CD4-positive, alpha-beta T cell treated with Interleukin-12 subunit alpha and Interleukin-12 subunit beta, for 1 hour (primary cell): ENCODE data around the gene TUBA1A.
"Not testable (repeated sequence)": the region's sequence is repeated elsewhere in the genome, so short reads cannot be mapped to it uniquely, and the experiment has no call there.

Source experiments
- DNase-seq: peaks from one replicate; pipeline ENCODE4 v3.0.0-alpha.2; 2020

Gene TUBA1A

DNA sequence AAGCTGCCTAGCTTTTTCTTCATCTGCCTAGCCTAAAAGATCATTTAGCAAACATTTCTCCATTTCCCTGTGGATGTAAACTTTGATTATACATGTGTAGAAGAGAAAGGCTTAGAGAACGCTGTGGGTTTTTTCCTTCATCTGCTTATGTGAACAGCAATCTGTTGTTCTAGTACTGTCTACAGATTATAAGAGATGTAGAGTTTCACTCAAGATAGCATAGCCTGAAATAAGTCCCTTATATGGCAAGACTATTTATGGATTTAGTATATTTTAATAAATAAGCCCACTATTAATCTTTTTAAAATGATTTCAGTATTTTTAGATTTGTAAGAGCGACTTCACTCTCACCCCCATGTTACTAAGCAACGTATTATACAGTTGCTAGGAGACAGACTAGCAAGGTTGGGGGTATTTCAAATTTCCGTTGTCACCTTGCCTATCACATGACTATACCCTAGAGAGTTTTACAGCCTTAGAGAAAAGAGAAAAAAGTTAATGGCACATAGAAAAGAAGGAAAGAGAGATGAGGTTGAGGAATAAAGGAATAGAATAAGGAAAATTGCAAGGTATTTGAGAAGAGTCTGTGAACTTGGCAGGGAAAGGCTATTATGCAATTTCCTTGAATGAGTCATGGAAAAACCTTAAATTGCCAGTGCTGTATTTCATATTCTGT, 12.2 kb upstream of the TUBA1A start:
- DNase-seq = peak; percentile 59

DNA sequence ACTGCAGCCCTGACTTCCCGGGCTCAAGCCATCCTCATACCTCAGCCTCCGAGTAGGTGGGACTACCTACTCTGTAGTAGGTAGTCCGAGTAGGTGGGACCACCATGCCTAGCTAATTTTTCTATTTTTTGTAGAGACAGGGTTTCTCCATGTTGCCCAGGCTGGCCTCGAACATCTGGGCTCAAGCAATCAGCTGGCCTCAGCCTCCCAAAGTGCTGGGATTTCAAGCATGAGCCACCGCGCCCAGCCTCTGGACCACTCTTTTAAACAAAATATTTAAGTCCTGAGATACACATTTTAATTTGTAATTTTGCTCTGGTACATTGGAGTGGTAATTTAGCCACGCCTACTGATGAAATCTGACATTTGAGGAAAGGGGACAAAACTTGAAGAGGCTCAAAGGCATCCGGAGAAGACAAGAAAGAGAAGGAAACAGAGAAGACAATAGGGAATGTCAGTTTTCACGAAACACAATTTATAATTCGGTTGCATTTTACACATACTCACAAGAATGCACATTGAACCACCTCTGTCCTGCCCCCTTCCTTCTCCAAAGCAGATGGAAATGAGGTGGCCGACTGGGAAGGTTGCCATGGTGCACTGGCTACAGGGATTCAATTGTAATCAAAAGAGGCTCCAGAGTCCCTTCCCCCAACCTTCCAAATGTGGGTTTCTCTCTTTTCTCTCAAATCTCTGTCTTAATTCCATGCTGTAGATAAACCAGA, 9.7 kb upstream of the TUBA1A start:
- DNase-seq = no peak

DNA sequence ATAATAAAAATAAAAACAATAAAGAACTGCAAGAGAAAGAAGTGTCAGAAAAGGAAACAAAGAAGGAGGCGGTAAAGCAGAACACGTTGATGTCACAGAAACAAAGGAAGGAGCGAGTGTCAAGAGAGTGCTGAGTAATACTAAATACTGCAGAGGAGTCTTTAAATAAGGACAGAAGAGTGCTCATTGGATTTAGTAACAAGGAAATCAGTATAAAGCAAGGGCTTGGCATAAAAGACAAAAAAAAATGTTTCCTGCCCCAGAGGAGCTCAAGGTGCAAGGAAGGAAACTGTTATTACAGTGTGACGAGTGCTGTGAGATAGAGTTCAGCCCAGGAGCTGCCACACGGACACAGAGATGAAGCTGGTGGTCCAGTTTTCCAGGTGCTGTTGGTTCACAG, 8.4 kb upstream of the TUBA1A start:
- no peak for DNase-seq

DNA sequence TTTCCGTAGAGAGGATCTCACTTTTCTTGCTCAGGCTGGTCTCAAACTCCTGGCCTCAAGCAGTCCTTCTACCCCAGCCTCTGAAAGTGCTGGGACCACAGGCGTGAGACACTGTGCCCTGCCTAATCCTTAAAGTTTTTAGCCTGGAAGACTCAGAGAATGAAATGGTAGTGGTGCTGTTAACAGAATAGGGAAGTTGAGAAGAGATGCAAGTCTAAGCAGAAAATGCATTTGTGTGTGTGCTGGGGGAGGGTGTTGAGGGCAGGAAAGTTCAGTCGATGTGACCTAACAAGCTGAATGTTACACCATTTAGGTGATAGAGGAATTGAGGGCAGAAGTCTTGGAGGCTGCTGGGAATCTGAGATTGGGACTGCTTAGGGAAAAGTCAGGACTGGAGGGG, 6.9 kb upstream of the TUBA1A start:
- no peak for DNase-seq

DNA sequence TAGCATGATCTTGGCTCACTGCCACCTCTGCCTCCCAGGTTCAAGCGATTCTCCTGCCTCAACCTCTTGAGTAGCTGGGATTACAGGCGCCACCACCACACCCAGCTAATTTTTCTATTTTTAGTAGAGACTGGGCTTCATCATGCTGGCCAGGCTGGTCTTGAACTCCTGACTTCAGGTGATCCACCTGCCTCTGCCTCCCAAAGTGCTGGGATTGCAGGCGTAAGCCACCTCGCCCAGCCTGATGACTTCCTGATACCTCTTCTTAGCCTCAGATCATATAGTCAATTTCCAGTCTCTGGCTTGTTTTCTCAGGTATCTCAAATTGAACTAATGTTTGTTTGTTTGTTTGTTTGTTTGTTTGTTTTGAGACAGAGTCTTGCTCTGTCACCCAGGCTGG, 4.9 kb upstream of the TUBA1A start:
- DNase-seq = not testable (repeated sequence)

DNA sequence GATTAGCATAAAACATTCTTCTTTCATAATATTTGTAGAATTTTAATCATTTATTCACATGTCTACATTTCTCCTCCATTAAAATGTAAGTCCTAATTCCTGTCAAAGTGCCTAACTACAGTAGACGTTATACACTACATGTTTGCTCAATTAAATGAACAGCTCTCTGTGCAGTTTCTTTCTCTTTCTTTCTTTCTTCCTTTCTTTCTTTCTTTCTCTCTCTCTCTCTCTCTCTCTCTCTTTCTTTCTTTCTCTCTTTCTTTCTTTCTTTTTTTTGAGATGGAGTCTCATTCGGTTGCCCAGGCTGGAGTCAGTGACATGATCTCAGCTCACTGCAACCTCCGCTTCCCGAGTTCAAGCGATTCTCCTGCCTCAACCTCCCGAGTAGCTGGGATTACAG, 2.6 kb upstream of the TUBA1A start:
- not testable (repeated sequence) for DNase-seq

DNA sequence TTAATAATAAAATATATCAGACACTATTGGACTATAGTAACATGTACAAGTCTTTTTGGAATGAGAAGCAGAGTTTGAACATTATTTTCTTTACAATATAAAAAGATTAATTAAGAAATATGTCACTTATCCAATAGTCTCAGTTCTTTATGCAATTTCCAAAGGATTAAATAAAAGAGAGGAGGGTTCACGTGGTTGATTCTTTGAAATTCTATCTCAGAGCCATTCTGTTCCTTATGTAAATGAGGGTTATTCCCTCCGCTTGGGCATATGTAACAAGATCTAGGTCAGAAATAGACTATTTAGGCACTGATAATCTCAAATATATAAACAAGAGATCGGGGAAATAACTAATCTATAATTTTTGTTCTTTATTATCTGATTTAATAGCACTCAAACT, 2.1 kb upstream of the TUBA1A start:
- DNase-seq = no peak

DNA sequence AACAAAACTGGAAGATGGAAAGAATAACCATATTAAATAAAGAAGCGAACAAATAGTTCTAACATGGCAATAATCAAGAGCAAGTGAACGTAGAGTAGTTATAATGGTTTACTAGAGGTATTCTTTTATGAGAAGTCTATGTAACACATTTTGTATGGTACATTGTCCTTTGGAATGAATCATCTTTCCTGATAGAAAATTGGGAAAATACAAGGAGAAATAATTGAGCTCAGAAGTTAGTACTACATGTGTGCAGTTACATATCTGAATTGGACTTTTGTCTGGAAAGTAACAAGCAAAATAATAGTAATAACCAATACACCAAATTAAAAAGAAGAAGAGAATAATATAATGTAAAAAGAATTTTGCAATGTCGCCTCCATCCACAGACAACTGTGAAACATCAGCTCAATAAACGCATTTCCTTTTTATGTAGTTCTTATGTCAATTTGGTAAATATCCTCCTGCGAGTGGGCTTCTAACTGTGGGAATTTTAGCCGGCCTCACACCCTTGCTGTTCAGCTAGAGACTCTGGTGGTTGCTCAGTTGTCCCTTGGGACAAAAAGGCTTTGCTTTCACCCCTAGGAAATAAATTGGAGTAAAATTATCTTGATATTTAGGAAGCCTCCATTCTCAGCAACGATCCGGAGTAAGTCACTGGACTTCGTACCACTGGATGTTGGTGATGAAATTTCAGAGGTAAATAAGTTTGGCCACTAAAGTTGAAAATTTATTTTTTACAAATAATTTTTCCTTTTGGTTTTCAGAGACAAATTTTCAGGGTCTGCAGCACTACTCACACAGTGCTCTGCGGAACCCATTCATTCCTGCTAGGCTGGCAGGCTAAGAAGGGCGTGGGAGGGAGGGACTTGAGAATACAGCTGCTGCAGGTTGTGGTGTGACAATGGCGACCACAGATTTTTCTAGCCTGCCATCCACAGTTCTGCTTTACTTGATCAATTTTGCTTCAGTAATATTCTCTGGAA, 1.1 kb upstream of the TUBA1A start:
- no peak for DNase-seq

DNA sequence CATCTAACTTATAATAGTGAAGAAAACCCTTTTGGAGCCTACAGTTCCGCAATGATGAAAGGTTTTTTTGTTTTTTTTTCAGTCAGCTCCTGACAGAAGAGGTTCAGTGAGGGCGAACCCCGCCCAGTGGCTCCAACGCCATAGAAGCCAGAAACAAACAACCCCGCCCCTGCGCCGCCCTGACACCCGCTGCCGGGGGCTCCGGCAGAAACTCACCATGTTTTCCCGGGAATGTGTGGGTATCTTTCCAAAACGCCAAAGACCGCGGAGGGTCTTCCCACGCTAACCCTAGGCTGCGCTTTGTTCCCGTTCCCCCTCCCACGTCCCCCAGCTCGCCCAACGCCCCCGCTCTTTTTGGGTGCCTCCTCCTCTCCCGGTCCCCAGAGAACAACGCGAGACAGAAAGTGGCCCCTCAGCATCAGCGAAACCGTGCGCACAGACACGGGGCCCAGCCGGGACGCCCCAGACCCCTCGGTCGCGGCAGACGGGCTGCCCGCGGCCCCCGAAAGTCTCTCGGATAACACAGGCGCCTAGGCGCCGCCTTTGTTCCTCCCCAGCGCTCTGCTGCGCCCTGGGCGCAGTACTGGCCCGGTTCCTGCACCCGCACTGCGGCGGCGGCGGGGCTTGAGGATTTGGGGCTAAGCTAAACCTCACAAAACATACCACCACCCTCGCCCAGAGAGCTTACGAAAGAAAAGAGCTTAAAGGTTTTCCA, 522 bp downstream of the TUBA1A start:
- DNase-seq = peak; percentile 83

DNA sequence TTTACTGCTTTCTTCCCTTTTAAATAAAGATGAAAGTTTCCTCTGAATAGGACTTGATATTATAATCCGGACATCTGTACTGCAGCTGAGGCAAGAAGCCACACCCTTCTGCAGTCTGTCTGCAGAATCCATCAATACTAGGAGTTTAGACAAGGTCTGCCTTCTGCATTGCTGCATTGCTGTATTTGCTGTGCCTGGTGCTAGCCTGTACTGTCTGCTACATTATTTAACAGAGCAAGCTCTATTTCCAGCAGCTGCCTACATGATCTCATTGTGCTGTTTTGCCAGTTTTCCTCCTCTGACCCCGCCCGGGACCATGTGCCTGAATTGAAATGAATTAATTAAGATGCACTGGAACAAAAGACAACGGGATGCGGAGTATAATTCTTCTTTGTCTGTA, 1.7 kb downstream of the TUBA1A start:
- peak; percentile 27 for DNase-seq

DNA sequence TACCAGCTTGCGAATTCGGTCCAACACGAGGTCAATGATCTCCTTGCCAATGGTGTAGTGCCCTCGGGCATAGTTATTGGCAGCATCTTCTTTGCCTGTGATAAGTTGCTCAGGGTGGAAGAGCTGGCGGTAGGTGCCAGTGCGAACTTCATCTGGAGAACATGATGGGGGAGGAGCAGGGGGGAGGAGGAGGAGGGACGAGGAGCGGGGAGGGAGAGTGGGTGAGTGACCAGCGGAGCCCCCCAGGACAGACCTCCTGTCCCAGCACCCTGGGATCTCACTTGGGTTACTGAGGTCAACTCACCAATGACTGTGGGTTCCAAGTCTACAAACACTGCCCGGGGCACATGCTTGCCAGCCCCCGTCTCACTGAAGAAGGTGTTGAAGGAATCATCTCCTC, 2.6 kb downstream of the TUBA1A start:
- not testable (repeated sequence) for DNase-seq

DNA sequence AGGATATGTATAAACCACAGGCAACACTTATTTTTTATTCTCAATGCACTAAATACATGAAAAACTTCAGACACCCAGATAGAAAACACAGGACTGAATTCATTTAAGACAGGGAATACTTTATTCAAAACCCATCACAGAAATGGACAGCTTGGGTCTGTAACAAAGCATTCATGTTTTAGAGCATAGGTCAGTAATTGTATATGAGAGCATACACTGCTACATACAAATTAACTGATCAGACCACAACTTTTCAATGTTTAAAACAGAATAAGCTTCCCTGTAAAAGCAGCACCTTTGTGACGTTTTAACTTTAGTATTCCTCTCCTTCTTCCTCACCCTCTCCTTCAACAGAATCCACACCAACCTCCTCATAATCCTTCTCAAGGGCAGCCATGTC, 4.2 kb downstream of the TUBA1A start:
- peak; percentile 8 for DNase-seq

DNA sequence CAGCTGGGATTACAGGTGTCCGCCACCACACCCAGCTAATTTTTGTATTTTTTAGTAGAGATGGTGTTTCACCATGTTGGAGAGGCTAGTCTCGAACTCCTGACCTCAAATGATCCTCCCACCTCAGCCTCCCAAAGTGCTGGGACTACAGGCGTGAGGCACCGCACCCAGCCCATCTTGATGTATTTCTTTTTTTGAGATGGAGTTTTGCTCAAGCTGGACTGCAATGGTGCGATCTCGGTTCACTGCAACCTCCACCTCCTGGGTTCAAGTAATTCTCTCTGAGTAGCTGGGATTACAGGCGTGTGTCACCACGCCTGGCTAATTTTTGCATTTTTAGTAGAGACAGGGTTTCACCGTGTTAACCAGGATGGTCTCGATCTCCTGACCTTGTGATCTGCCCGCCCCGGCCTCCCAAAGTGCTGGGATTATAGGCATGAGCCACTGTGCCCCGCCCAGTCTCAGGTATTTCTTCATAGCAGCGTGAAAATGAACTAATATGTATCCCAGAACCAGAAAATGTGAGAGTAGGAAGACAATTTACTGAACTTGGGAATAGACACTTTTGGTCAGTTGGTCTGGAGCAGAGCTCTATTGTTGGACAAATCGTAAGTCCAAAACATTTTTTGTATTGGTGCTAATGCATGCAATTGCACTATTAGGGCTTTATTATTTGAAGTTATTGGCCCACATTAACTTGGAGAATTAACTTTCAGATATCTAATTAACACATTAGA, 5.5 kb downstream of the TUBA1A start:
- peak; percentile 33 for DNase-seq

DNA sequence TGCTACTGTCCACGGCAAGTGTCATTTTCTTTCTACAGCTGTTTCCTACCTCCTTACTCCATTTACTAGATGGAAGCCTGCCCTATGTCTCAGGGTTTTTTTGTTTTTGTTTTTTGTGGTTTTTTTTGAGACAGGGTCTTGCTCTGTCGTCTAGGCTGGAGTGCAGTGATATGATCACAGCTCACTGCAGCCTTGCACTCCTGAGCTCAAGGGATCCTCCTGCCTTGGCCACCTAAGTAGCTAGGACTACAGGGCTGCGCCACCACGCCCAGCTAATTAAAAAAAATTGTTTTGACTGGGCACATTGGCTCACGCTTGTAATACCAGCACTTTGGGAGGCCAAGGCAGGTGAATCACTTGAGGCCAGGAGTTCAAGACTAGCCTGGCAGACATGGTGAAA, 14.7 kb downstream of the TUBA1A start:
- no peak for DNase-seq

DNA sequence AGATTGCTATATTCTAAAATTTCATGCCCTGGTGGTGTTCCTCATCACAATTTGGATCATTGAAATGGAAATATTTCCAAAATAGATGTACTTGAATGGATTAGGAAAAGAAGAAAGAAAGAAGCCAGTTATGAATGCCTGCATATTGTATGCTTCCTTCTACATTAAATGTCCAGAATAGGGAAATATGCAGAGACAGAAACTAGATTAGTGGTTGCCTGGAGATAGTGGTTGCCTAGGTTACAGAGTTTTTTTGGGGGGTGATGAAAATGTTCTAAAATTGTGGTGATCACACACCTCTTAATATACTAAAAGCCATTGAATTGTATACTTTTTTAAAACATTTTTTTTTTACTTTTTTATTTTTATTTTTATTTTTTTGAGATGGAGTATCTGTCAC, 18.0 kb downstream of the TUBA1A start:
- no peak for DNase-seq

DNA sequence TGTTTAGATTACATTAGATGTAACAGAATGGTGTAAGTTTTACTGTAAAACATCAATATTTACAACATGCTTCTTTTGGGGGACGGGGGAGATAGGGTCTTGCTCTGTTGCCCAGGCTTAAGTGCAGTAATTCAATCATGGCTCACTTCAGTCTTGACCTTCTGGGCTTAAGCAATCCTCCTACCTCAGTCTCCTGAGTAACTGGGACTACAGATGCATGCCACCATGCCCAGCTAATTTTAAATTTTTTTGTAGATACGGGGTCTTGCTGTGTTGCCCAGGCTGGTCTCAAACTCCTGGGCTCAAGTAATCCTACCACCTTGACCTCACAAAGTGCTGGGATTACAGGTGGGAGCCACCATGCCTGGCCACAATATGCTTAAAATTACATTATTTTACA, 23.8 kb downstream of the TUBA1A start:
- no peak for DNase-seq

DNA sequence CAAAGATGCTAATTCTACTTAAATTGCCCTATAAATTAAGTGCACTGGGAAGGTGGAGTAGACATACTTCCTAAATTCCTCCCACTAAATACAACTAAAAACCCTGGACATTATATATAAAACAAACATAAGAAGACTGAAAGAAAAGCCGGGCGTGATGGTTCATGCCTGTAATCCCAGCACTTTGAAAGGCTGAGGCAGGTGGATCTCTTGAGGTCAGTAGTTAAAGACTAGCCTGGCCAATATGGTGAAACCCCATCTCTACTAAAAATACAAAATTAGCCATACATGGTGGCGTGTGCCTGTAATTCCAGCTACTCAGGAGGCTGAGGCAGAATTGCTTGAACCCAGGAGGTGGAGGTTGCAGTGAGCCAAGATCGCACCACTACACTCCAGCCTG, 27.0 kb downstream of the TUBA1A start:
- DNase-seq = not testable (repeated sequence)

DNA sequence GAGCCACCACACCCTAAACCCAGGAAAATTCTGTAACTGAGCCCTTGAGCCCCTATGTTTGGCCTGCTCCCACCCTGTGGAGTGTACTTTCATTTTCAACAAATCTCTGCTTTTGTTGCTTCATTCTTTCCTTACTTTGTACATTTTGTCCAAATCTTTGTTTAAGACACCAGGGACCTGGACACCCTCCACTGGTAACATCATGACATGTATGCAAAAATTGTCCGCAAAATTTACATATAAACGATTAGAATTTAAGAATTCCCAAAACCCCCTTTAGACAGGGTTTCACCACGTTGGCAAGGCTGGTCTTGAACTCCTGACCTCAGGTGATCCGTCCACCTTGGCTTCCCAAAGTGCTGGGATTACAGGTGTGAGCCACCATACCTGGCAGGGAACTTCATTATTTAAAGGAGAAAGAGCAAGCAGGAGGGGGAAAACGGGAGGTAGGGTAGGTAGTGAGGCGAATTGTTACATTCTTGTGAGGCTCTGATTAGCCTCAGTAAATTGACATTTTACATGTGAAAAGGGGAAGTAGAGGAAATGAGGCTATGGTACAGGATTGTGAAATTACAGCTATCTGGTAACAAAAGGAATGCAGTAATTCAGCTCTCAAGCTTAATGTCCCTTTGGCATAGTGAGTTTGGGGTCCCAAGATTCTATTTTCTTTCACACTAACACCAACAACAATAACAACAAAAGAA, 27.6 kb downstream of the TUBA1A start:
- no peak for DNase-seq

DNA sequence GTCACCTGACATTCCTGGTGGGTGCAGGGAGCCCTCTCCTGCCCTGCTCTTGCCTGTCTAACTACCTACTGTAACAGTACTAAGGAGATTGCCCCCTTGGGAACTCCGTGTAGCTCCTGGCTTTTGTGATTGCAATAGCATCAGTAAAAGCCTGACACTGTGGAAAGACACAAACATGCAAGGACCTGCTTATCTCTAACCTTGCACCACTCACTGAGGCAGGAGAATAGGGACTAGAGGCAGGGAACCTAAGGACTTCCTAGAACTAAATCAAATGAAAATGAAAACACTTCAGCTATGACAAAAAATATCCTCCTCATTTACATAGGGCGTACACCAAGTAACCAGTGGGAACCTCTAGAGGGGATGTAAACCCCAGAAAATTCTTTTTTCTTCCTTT, 28.5 kb downstream of the TUBA1A start:
- DNase-seq = no peak

DNA sequence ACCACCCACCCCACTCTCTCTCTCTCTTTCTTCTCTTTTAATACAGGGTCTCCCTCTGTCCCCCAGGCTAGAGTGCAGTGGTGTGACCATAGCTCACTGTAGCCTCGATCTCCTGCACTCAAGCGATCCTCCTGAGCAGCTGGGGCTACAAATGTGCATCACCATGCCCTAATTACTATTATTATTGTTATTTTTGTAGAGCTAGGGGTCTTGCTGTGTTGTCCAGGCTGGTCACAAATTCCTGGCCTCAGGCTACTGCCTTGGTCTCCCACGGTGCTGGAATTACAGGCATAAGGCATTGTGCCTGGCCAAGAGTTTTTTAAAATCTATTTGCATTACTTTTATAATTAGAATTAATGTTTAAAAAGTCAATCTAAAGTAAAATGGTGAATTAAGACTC, 34.7 kb downstream of the TUBA1A start:
- DNase-seq = no peak

DNA sequence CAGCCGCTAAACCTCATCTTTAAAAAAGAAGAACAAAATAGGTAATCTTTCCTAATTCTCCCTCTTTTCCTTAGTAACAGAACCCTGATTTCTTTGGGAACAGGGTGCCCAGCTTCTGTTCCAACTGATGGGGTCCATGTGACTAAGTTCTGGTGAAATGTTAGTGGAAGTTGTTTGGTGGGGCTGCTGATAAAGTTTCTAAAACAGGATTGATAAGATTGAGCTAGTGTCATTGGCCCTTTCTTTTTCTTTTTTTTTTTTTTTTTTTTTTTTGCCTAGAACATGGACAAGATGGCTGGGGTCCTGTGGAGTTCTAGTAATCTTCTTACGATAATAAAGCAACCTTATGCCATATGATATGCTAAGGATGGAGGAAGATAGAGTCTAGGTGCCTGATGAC, 41.5 kb downstream of the TUBA1A start:
- DNase-seq = no peak

DNA sequence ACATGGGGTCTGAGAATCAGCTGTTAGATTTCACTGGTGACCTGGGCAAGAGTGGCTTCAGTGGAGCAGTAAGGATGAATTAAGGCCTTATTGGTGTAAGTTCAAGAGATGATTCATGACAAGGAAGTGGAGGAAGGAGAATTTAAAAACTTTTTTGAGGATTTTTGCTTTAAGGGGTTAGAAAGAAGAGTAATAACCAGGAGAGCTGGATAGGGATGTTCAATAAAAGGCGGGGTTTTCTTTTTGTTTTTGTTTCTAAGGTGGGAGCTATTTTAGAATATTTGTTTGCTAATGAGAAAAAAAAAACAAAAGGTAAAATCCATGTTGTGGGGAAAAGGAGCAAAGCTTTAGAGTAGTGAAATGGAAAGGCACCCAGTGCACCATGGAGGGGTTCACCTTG, 42.5 kb downstream of the TUBA1A start:
- DNase-seq = no peak
